Ishikawa (cell line): ENCODE measurements around the gene NDUFAF2.

Experiments
- EP300 ChIP-seq: IDR thresholded peaks from 2 replicates; pipeline ENCODE4 v1.6.1; 2012; ENCODE audit warnings: borderline replicate concordance
- NFIC ChIP-seq: IDR thresholded peaks from 2 replicates; pipeline ENCODE4 v1.6.1; 2012
- RAD21 ChIP-seq: IDR thresholded peaks from 2 replicates; pipeline ENCODE4 v1.6.1; 2012; ENCODE audit warnings: low read depth
- TAF1 ChIP-seq: IDR thresholded peaks from 2 replicates; pipeline ENCODE4 v1.6.1; 2012; ENCODE audit warnings: low read depth, mild to moderate bottlenecking
- TEAD4 ChIP-seq: IDR thresholded peaks from 2 replicates; pipeline ENCODE4 v1.6.1; 2012
- ZBTB7A ChIP-seq: IDR thresholded peaks from 2 replicates; pipeline ENCODE4 v1.6.1; 2012; ENCODE audit warnings: low read depth
- TF ChIP-seq, protein P1 (sequence below): IDR thresholded peaks from 2 replicates; pipeline ENCODE4 v1.6.1; 2012; ENCODE audit warnings: low read depth, mild to moderate bottlenecking
- TF ChIP-seq, protein P2 (sequence below): IDR thresholded peaks from 2 replicates; pipeline ENCODE4 v1.6.1; 2012

DNA sequence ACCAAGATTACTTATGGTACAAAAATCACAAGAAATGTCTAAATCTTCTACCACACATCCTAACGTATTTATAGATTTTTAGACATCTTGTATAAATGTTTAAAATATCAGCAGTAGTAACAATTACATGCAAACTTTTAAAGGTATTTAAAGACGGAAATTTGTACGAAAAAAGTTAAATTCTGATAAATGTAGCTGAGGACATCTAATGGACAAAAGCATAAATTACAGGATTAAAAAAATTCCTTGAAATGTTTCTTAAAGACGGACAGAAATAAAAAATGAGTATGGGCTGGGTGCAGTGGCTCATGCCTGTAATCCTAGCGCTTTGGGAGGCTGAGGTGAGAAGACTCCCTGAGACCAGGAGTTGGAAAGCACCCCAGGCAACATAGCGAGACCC, 16.0 kb upstream of the NDUFAF2 start:
- no peak for TF ChIP-seq NFIC
- TF ChIP-seq, protein P1, sequence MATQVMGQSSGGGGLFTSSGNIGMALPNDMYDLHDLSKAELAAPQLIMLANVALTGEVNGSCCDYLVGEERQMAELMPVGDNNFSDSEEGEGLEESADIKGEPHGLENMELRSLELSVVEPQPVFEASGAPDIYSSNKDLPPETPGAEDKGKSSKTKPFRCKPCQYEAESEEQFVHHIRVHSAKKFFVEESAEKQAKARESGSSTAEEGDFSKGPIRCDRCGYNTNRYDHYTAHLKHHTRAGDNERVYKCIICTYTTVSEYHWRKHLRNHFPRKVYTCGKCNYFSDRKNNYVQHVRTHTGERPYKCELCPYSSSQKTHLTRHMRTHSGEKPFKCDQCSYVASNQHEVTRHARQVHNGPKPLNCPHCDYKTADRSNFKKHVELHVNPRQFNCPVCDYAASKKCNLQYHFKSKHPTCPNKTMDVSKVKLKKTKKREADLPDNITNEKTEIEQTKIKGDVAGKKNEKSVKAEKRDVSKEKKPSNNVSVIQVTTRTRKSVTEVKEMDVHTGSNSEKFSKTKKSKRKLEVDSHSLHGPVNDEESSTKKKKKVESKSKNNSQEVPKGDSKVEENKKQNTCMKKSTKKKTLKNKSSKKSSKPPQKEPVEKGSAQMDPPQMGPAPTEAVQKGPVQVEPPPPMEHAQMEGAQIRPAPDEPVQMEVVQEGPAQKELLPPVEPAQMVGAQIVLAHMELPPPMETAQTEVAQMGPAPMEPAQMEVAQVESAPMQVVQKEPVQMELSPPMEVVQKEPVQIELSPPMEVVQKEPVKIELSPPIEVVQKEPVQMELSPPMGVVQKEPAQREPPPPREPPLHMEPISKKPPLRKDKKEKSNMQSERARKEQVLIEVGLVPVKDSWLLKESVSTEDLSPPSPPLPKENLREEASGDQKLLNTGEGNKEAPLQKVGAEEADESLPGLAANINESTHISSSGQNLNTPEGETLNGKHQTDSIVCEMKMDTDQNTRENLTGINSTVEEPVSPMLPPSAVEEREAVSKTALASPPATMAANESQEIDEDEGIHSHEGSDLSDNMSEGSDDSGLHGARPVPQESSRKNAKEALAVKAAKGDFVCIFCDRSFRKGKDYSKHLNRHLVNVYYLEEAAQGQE = no peak
- TF ChIP-seq, protein P2, sequence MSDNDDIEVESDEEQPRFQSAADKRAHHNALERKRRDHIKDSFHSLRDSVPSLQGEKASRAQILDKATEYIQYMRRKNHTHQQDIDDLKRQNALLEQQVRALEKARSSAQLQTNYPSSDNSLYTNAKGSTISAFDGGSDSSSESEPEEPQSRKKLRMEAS = no peak
- no peak for TF ChIP-seq RAD21
- TF ChIP-seq TAF1 = no peak
- TF ChIP-seq TEAD4 = no peak
- no peak for TF ChIP-seq ZBTB7A
- no peak for TF ChIP-seq EP300
